Measurements from ENCODE around the gene GIPC1.
A peak's percentile ranks its signal among the peaks of the same experiment; 100 is the strongest.

The GIPC1 gene

GRCh38 chr19:14477418-14478112 is 18.4 kb downstream of the GIPC1 start:
- Histone ChIP-seq H2AK5ac (ENCODE audit: low read length, severe bottlenecking) (no peak overlapping the region), H3K4ac (ENCODE audit: low read depth in 1 of 2, low read length in 2 of 2) (no peak overlapping the region), H3K79me1 (replicated peaks; ENCODE audit: low read length, poor library complexity, severe bottlenecking) (peaks cover 27% of the 10 kb centered on the region), H3K4me3 (ENCODE audit: insufficient read depth in 1 of 2, low read depth in 1 of 2, low read length in 2 of 2) (no peak overlapping the region), H3K27ac (ENCODE audit: low read length, poor library complexity, severe bottlenecking) (peak overlapping the region; percentile 5), H3K9ac (ENCODE audit: low read length) (no peak overlapping the region), H3K36me3 (ENCODE audit: control insufficient read depth in 1 of 2, insufficient read depth in 2 of 2, low read depth in 1 of 2, low read length in 2 of 2) (peaks cover 42 to 78% of the 10 kb centered on the region in 2 experiments), H3K4me2 (ENCODE audit: low read length, poor library complexity, severe bottlenecking) (no peak overlapping the region), H3K27me3 (ENCODE audit: control insufficient read depth in 1 of 2, insufficient read depth in 1 of 2, low read length in 2 of 2) (peaks cover 0 to 15% of the 10 kb centered on the region in 2 experiments), H3K18ac (ENCODE audit: low read depth in 1 of 2, low read length in 2 of 2) (no peak overlapping the region), H2BK12ac (ENCODE audit: low read length in 2 of 2) (no peak overlapping the region), H4K8ac (ENCODE audit: low read length) (no peak overlapping the region), H3K14ac (ENCODE audit: low read length in 2 of 2) (no peak overlapping the region), H4K91ac (ENCODE audit: low read length) (no peak overlapping the region), H2BK120ac (ENCODE audit: low read depth, low read length) (no peak overlapping the region), H2BK15ac (ENCODE audit: low read depth, poor library complexity, severe bottlenecking) (no peak overlapping the region), H3K23ac (ENCODE audit: low read length in 2 of 2) (no peak overlapping the region), H3K4me1 (ENCODE audit: control insufficient read depth, insufficient read depth, low read depth, low read length) (peaks cover 56% of the 10 kb centered on the region), H3K9me3 (ENCODE audit: control insufficient read depth, low read length) (no peaks in the 10 kb centered on the region), H2AFZ (ENCODE audit: low read depth, low read length) (no peak overlapping the region), H2BK5ac (ENCODE audit: low read depth, low read length, poor library complexity, severe bottlenecking) (no peak overlapping the region)
- DNase-seq = no peak
- 88% methylated on average over 8 of the region's 10 CpGs for WGBS

GRCh38 chr19:14476673-14477401 is 19.1 kb downstream of the GIPC1 start:
- H3K36me3 ChIP-seq (ENCODE audit: control insufficient read depth in 1 of 2, insufficient read depth in 2 of 2, low read depth in 1 of 2, low read length in 2 of 2) = peaks cover 35 to 72% of the 10 kb centered on the region in 2 experiments
- H3K79me1 ChIP-seq (replicated peaks; ENCODE audit: low read length, poor library complexity, severe bottlenecking) = peaks cover 20% of the 10 kb centered on the region

GRCh38 chr19:14476327-14476672 is 19.6 kb downstream of the GIPC1 start:
- no peak overlapping the region for H2BK120ac ChIP-seq (ENCODE audit: low read depth, low read length)
- peak overlapping the region in 1 of 2 experiments; percentile 18 for H3K18ac ChIP-seq (ENCODE audit: low read depth in 1 of 2, low read length in 2 of 2)
- no peak overlapping the region for H2AFZ ChIP-seq (ENCODE audit: low read depth, low read length)
- no peak overlapping the region for H3K9ac ChIP-seq (ENCODE audit: low read length)
- H3K23ac ChIP-seq (ENCODE audit: low read length in 2 of 2) = no peak overlapping the region
- peak overlapping the region in 1 of 2 experiments; percentile 61 for H2BK12ac ChIP-seq (ENCODE audit: low read length in 2 of 2)
- H2BK15ac ChIP-seq (ENCODE audit: low read depth, poor library complexity, severe bottlenecking) = no peak overlapping the region
- peak overlapping the region in 1 of 2 experiments; percentile 9 for H3K4ac ChIP-seq (ENCODE audit: low read depth in 1 of 2, low read length in 2 of 2)
- H3K4me1 ChIP-seq (ENCODE audit: control insufficient read depth, insufficient read depth, low read depth, low read length) = peaks cover 64% of the 10 kb centered on the region
- no peaks in the 10 kb centered on the region for H3K9me3 ChIP-seq (ENCODE audit: control insufficient read depth, low read length)
- H2BK5ac ChIP-seq (ENCODE audit: low read depth, low read length, poor library complexity, severe bottlenecking) = no peak overlapping the region
- peaks cover 0 to 17% of the 10 kb centered on the region in 2 experiments for H3K27me3 ChIP-seq (ENCODE audit: control insufficient read depth in 1 of 2, insufficient read depth in 1 of 2, low read length in 2 of 2)
- no peak overlapping the region for H3K27ac ChIP-seq (ENCODE audit: low read length, poor library complexity, severe bottlenecking)
- DNase-seq = no peak
- peaks cover 32 to 75% of the 10 kb centered on the region in 2 experiments for H3K36me3 ChIP-seq (ENCODE audit: control insufficient read depth in 1 of 2, insufficient read depth in 2 of 2, low read depth in 1 of 2, low read length in 2 of 2)
- no peak overlapping the region for H3K4me2 ChIP-seq (ENCODE audit: low read length, poor library complexity, severe bottlenecking)
- peak overlapping the region in 1 of 2 experiments; percentile 62 for H3K14ac ChIP-seq (ENCODE audit: low read length in 2 of 2)
- WGBS = 94% methylated on average over 7 of the region's 7 CpGs
- H3K79me1 ChIP-seq (replicated peaks; ENCODE audit: low read length, poor library complexity, severe bottlenecking) = peaks cover 20% of the 10 kb centered on the region
- H4K91ac ChIP-seq (ENCODE audit: low read length) = no peak overlapping the region
- peak overlapping the region in 1 of 2 experiments; percentile 27 for H3K4me3 ChIP-seq (ENCODE audit: insufficient read depth in 1 of 2, low read depth in 1 of 2, low read length in 2 of 2)
- no peak overlapping the region for H2AK5ac ChIP-seq (ENCODE audit: low read length, severe bottlenecking)
- H4K8ac ChIP-seq (ENCODE audit: low read length) = no peak overlapping the region

More at GRCh38 chr19:14476673-14477401, 19.1 kb downstream of the GIPC1 start:
- Histone ChIP-seq H3K9me3 (ENCODE audit: control insufficient read depth, low read length) (no peaks in the 10 kb centered on the region), H3K4me2 (ENCODE audit: low read length, poor library complexity, severe bottlenecking) (no peak overlapping the region), H3K4me1 (ENCODE audit: control insufficient read depth, insufficient read depth, low read depth, low read length) (peaks cover 63% of the 10 kb centered on the region), H4K91ac (ENCODE audit: low read length) (no peak overlapping the region), H3K4ac (ENCODE audit: low read depth in 1 of 2, low read length in 2 of 2) (no peak overlapping the region), H3K27me3 (ENCODE audit: control insufficient read depth in 1 of 2, insufficient read depth in 1 of 2, low read length in 2 of 2) (peaks cover 0 to 17% of the 10 kb centered on the region in 2 experiments), H2AK5ac (ENCODE audit: low read length, severe bottlenecking) (no peak overlapping the region), H3K18ac (ENCODE audit: low read depth in 1 of 2, low read length in 2 of 2) (peak overlapping the region in 1 of 2 experiments; percentile 18), H2BK12ac (ENCODE audit: low read length in 2 of 2) (no peak overlapping the region), H3K27ac (ENCODE audit: low read length, poor library complexity, severe bottlenecking) (no peak overlapping the region), H2BK5ac (ENCODE audit: low read depth, low read length, poor library complexity, severe bottlenecking) (no peak overlapping the region), H3K23ac (ENCODE audit: low read length in 2 of 2) (no peak overlapping the region), H3K4me3 (ENCODE audit: insufficient read depth in 1 of 2, low read depth in 1 of 2, low read length in 2 of 2) (no peak overlapping the region), H2BK15ac (ENCODE audit: low read depth, poor library complexity, severe bottlenecking) (no peak overlapping the region), H2BK120ac (ENCODE audit: low read depth, low read length) (no peak overlapping the region), H4K8ac (ENCODE audit: low read length) (no peak overlapping the region), H3K14ac (ENCODE audit: low read length in 2 of 2) (no peak overlapping the region), H2AFZ (ENCODE audit: low read depth, low read length) (no peak overlapping the region), H3K9ac (ENCODE audit: low read length) (no peak overlapping the region)
- peak; percentile 68 for DNase-seq
- 75% methylated on average over 26 of the region's 26 CpGs for WGBS
